ENCODE data around the gene SPEF1.
"Not testable (repeated sequence)": the region's sequence is repeated elsewhere in the genome, so short reads cannot be mapped to it uniquely, and the experiment has no call there.

The SPEF1 gene

GRCh38 chr20:3808544-3808943 lies 27.3 kb upstream of the SPEF1 start:
- DNase-seq (ENCODE audit: low read depth in 2 of 2): no peak

- no peak for DNase-seq (ENCODE audit: low read depth in 2 of 2)
Measured at GRCh38 chr20:3804781-3805180, 23.5 kb upstream of the SPEF1 start.

- DNase-seq (ENCODE audit: low read depth in 2 of 2): no peak
Measured at GRCh38 chr20:3804254-3804751, 23.1 kb upstream of the SPEF1 start.

- DNase-seq (ENCODE audit: low read depth in 2 of 2): no peak
Measured at GRCh38 chr20:3803854-3804253, 22.6 kb upstream of the SPEF1 start.

- DNase-seq (ENCODE audit: low read depth in 2 of 2): no peak
Measured at GRCh38 chr20:3803289-3803688, 22.0 kb upstream of the SPEF1 start.

- no peak for DNase-seq (ENCODE audit: low read depth in 2 of 2)
Measured at GRCh38 chr20:3802524-3803239, 21.4 kb upstream of the SPEF1 start.

GRCh38 chr20:3801846-3802245 lies 20.6 kb upstream of the SPEF1 start:
- DNase-seq (ENCODE audit: low read depth in 2 of 2): no peak

- no peak for DNase-seq (ENCODE audit: low read depth in 2 of 2)
Measured at GRCh38 chr20:3801299-3801698, 20.1 kb upstream of the SPEF1 start.

GRCh38 chr20:3800878-3801260 lies 19.6 kb upstream of the SPEF1 start:
- no peak for DNase-seq (ENCODE audit: low read depth in 2 of 2)

GRCh38 chr20:3800256-3800877 lies 19.1 kb upstream of the SPEF1 start:
- DNase-seq (ENCODE audit: low read depth in 2 of 2): no peak

GRCh38 chr20:3798908-3799248 lies 17.6 kb upstream of the SPEF1 start:
- DNase-seq (ENCODE audit: low read depth in 2 of 2): no peak

- DNase-seq (ENCODE audit: low read depth in 2 of 2): no peak
Measured at GRCh38 chr20:3798373-3798768, 17.1 kb upstream of the SPEF1 start.

- peak in 1 of 2 donors; percentile 41 for DNase-seq (ENCODE audit: low read depth in 2 of 2)
Measured at GRCh38 chr20:3797592-3798372, 16.5 kb upstream of the SPEF1 start.

- DNase-seq (ENCODE audit: low read depth in 2 of 2): no peak
Measured at GRCh38 chr20:3797226-3797545, 15.9 kb upstream of the SPEF1 start.

- DNase-seq (ENCODE audit: low read depth in 2 of 2): no peak
Measured at GRCh38 chr20:3796477-3797225, 15.4 kb upstream of the SPEF1 start.

GRCh38 chr20:3795511-3796468 lies 14.5 kb upstream of the SPEF1 start, which contains the start of gene CDC25B:
CDC25B (plus strand) TSS chr20:3796310; CDS start chr20:3796532, 222 bp downstream.
- DNase-seq (ENCODE audit: low read depth in 2 of 2): peak; percentile 83 to 91

GRCh38 chr20:3794701-3795420 lies 13.6 kb upstream of the SPEF1 start:
- DNase-seq (ENCODE audit: low read depth in 2 of 2): no peak

GRCh38 chr20:3794168-3794567 lies 12.9 kb upstream of the SPEF1 start:
- DNase-seq (ENCODE audit: low read depth in 2 of 2): not testable (repeated sequence)

GRCh38 chr20:3789201-3789600 lies 8.0 kb upstream of the SPEF1 start:
- DNase-seq (ENCODE audit: low read depth in 2 of 2): not testable (repeated sequence)

- DNase-seq (ENCODE audit: low read depth in 2 of 2): no peak
Measured at GRCh38 chr20:3788685-3789155, 7.5 kb upstream of the SPEF1 start.
